ENCODE results near the gene COX8A.

The COX8A gene

DNA sequence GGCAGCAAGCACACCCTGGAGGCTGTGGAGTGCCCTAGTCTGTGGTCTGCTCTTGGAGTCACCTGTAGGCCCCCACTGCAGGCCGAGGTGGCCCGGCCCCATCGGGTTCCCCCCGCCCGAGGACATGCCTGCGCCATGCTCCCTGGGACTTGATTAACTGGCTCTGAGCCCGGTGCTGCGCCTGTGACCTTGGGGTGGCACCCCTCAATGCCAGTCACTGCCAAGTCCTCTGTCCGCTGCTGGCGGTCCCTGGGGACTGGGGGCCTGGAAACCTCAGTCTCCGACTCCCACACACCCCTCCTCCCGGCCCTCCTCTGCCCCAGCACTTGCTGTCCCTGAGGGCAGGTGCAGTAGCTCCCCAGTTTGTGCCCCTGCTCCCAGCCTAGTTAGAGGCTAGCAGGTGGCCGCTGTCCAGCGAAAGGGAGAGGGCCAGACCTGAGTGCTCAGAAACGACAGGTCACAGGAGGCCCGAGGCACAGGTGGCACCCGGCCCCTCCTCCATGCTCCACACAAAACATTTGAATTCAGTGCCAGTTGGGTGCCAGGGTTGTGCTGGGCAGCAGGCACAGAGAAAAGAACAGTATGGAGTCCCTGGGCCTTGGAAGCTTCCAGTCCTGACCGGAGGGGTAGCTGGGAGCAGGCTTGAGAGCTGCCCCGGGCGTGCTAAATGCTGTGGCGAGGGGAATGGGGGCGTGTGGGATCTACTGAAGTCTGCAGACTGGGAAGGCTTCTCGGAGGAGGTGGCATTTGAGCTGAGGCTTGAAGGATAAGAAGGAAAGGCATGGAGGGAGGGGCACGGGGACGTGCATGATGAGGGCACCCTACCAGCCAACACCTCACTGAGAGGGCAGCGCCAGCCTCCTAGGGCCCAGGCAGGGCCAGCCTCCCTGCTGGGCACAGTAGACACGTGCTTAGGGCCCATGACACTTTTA is 45.0 kb downstream of the COX8A start:
- Histone ChIP-seq H3K9ac (ENCODE audit: low read depth in 1 of 2, low read length in 2 of 2) (no peak overlapping the region), H3K36me3 (ENCODE audit: control insufficient read depth in 1 of 2, insufficient read depth in 2 of 2, low read length in 2 of 2) (no peaks in the 10 kb centered on the region), H3K27ac (ENCODE audit: low read depth, low read length) (no peak overlapping the region), H3K4me3 (ENCODE audit: low read depth in 1 of 2, low read length in 2 of 2) (no peak overlapping the region), H3K9me3 (ENCODE audit: control insufficient read depth in 1 of 2, low read length in 2 of 2) (no peaks in the 10 kb centered on the region), H3K4me1 (ENCODE audit: control insufficient read depth in 1 of 2, insufficient read depth in 2 of 2, low read length in 2 of 2) (peaks cover 0 to 7% of the 10 kb centered on the region in 2 donors), H3K27me3 (ENCODE audit: control insufficient read depth in 1 of 2, insufficient read depth in 2 of 2, low read length in 2 of 2) (no peaks in the 10 kb centered on the region)

DNA sequence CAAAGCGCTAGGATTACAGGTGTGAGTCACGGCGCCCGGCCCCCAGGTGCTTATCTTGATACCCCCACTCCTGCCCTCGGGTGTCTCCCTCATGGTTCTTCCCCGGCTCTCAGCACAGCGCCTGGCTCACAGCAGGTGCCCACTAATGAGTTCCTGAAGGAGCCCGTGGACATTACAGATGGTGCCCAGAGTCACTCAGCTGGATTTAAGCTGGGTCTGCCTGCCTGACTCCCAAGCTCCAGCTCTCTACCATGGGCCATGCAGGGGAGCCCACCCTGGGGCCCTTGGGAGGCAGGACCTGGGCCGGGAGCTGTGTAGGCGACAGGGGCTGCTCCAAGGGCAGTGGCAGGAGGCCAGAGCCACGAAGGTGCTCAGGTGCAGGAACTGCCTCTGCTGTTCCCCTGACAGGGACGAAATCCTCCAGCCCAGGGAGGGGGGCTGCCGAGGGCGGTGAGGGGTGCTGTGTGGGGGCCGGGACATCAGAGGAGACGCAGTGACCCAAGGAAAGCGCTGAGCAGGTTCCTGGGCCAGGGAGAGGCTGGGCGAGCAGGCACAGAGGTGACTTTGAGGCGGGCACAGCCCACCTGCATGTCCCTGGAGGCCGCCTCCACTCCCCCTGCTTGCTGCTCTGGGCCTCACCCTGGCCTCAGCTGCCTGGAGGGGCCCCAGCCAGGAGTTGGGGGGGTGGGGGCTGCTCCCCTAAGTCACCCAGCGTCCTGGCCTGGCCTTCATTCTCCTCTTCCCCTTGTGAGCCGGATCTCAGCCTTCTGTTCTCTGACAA is 46.7 kb downstream of the COX8A start:
- no peak overlapping the region for H3K9ac ChIP-seq (ENCODE audit: low read depth in 1 of 2, low read length in 2 of 2)

DNA sequence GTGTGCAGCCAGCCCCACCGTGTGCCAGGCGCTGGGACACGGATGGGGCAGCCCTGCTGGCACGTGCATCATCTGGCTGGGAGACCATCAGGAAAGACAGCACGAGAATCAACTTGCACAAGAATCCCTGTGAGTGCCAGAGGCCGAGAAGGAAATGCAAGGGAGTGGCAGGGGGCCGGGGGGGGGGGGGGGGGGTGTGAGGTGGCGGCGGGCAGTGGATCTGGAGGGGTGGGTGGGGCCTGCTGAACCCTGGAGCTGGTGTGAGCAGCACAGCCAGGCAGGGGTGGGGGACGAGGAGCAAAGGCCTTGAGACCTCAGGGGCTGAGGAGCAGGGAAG is 47.3 kb downstream of the COX8A start:
- H3K27me3 ChIP-seq (ENCODE audit: control insufficient read depth in 1 of 2, insufficient read depth in 2 of 2, low read length in 2 of 2) = no peaks in the 10 kb centered on the region
- no peak overlapping the region for H3K4me3 ChIP-seq (ENCODE audit: low read depth in 1 of 2, low read length in 2 of 2)
- no peak overlapping the region for H3K9ac ChIP-seq (ENCODE audit: low read depth in 1 of 2, low read length in 2 of 2)
- H3K36me3 ChIP-seq (ENCODE audit: control insufficient read depth in 1 of 2, insufficient read depth in 2 of 2, low read length in 2 of 2) = no peaks in the 10 kb centered on the region
- peaks cover 0 to 7% of the 10 kb centered on the region in 2 donors for H3K4me1 ChIP-seq (ENCODE audit: control insufficient read depth in 1 of 2, insufficient read depth in 2 of 2, low read length in 2 of 2)
- H3K27ac ChIP-seq (ENCODE audit: low read depth, low read length) = no peak overlapping the region
- no peaks in the 10 kb centered on the region for H3K9me3 ChIP-seq (ENCODE audit: control insufficient read depth in 1 of 2, low read length in 2 of 2)

More for the DNA sequence above, 46.7 kb downstream of the COX8A start:
- Histone ChIP-seq H3K4me1 (ENCODE audit: control insufficient read depth in 1 of 2, insufficient read depth in 2 of 2, low read length in 2 of 2) (peaks cover 0 to 7% of the 10 kb centered on the region in 2 donors), H3K36me3 (ENCODE audit: control insufficient read depth in 1 of 2, insufficient read depth in 2 of 2, low read length in 2 of 2) (no peaks in the 10 kb centered on the region), H3K27ac (ENCODE audit: low read depth, low read length) (no peak overlapping the region), H3K4me3 (ENCODE audit: low read depth in 1 of 2, low read length in 2 of 2) (no peak overlapping the region), H3K9me3 (ENCODE audit: control insufficient read depth in 1 of 2, low read length in 2 of 2) (no peaks in the 10 kb centered on the region), H3K27me3 (ENCODE audit: control insufficient read depth in 1 of 2, insufficient read depth in 2 of 2, low read length in 2 of 2) (no peaks in the 10 kb centered on the region)

DNA sequence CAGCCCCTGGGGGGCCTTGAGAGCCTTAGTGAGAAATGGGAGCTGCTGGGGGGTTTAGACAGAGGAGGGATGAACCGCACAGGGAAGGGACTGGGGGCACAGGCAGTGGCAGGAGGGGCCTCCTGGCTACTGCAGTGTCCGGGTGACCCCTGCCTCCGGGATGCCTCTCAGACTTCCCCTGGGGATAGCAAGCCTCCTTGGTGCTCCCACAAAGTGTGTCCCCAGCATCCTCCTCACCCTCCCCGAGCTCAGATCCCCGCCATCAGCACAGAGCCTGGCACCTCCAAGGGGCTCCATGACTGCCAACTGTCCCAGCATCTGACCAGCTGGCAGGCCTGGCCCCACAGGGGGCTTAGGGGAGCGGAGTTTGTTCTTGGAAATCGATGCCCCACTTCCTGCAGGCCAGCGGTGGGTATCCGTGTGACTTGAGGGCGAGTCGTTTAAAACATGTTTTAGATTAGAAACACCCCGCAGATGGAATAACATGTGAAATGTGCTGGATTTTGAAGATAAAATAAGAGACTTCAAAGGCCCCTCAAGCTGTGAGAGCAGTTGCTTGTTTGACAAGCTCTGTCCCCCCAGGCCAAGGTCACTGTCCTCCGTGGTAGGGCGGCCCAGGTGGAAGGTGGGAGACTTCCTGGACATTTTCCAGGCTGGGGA is 47.8 kb downstream of the COX8A start:
- no peaks in the 10 kb centered on the region for H3K36me3 ChIP-seq (ENCODE audit: control insufficient read depth in 1 of 2, insufficient read depth in 2 of 2, low read length in 2 of 2)
- H3K9ac ChIP-seq (ENCODE audit: low read depth in 1 of 2, low read length in 2 of 2) = no peak overlapping the region
- H3K27me3 ChIP-seq (ENCODE audit: control insufficient read depth in 1 of 2, insufficient read depth in 2 of 2, low read length in 2 of 2) = no peaks in the 10 kb centered on the region
- no peaks in the 10 kb centered on the region for H3K9me3 ChIP-seq (ENCODE audit: control insufficient read depth in 1 of 2, low read length in 2 of 2)
- H3K4me1 ChIP-seq (ENCODE audit: control insufficient read depth in 1 of 2, insufficient read depth in 2 of 2, low read length in 2 of 2) = peaks cover 0 to 7% of the 10 kb centered on the region in 2 donors
- H3K4me3 ChIP-seq (ENCODE audit: low read depth in 1 of 2, low read length in 2 of 2) = no peak overlapping the region
- H3K27ac ChIP-seq (ENCODE audit: low read depth, low read length) = no peak overlapping the region

DNA sequence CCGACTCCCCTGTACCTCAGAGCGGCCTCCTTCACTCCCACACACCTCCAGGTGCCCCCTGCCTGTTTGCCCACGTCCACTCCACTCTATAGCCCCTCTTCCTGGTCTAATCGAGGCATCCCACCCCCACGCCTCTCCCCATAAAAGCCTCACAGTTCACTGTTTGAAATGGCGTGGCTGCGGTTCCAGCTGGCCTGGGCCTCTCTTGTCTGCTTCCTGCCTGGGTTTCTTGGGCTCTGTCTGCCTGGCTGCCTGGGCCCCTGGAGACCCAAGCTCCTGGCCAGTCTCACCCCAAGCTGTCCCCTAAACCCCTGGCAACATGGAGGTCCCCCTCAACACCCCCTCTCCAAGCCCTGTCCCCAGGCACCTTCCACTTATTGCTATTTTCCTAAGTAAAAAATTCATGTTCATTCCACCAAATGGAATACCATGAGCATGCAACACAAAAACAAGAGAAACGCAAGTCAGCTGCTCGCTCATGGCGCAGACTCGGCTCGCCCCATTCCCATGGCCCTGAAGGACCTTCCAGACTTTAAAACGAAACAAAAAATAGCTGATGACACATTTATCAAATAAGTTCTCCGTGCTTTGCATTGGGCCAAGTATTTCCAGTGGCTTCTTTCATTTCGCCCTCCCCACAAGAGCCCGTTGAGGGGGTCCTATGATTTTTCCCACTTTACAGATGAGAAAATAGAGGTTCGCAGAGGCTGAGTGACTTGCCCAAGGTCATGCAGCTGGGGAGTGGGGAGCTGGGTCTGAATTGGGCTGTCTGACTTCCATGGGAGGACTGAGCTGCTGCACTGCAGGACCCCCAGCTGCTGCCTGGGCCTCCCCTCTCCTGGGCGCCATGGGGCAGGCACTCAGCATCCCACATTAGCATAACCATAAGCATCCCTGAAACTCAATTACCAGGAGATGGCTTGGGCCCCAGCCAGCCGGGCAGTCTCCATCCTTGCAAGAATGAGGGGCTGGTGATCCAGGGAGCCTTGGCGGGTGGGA is 49.6 kb downstream of the COX8A start:
- no peak overlapping the region for H3K9ac ChIP-seq (ENCODE audit: low read depth in 1 of 2, low read length in 2 of 2)
- H3K4me1 ChIP-seq (ENCODE audit: control insufficient read depth in 1 of 2, insufficient read depth in 2 of 2, low read length in 2 of 2) = peaks cover 0 to 2% of the 10 kb centered on the region in 2 donors
- H3K27me3 ChIP-seq (ENCODE audit: control insufficient read depth in 1 of 2, insufficient read depth in 2 of 2, low read length in 2 of 2) = no peaks in the 10 kb centered on the region
- no peak overlapping the region for H3K4me3 ChIP-seq (ENCODE audit: low read depth in 1 of 2, low read length in 2 of 2)
- H3K9me3 ChIP-seq (ENCODE audit: control insufficient read depth in 1 of 2, low read length in 2 of 2) = no peaks in the 10 kb centered on the region
- no peaks in the 10 kb centered on the region for H3K36me3 ChIP-seq (ENCODE audit: control insufficient read depth in 1 of 2, insufficient read depth in 2 of 2, low read length in 2 of 2)
- no peak overlapping the region for H3K27ac ChIP-seq (ENCODE audit: low read depth, low read length)

DNA sequence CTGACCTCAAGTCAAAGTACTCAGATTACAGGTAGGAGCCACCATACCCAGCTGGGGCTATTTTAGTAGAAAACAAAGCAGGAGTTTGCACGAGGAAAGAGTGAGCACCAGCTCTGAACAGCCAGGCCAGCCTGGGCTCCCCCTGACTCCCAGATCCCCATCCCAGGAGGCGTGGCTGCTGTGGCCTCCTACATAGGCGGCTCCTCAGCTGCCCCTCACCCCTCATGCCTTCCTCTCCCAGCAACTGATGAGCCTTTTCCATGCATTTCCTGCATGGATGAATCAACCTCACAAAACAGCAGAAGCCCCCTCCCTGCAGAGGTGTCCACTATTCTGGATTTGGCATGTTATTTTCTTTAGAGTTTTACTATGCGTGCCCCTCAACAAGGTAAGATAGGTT is 50.8 kb downstream of the COX8A start:
- Histone ChIP-seq H3K9me3 (ENCODE audit: control insufficient read depth in 1 of 2, low read length in 2 of 2) (no peaks in the 10 kb centered on the region), H3K9ac (ENCODE audit: low read depth in 1 of 2, low read length in 2 of 2) (no peak overlapping the region), H3K27me3 (ENCODE audit: control insufficient read depth in 1 of 2, insufficient read depth in 2 of 2, low read length in 2 of 2) (no peaks in the 10 kb centered on the region), H3K36me3 (ENCODE audit: control insufficient read depth in 1 of 2, insufficient read depth in 2 of 2, low read length in 2 of 2) (no peaks in the 10 kb centered on the region), H3K4me1 (ENCODE audit: control insufficient read depth in 1 of 2, insufficient read depth in 2 of 2, low read length in 2 of 2) (no peaks in the 10 kb centered on the region), H3K4me3 (ENCODE audit: low read depth in 1 of 2, low read length in 2 of 2) (no peak overlapping the region), H3K27ac (ENCODE audit: low read depth, low read length) (no peak overlapping the region)
